Endothelial cell of umbilical vein (primary cell): ENCODE results near the gene THNSL1. TPM values are rescaled to one million over a fixed set of nuclear protein-coding genes. Genes with fewer than 3 reads are reported as not detected.

Source experiments
- BruUV-seq: library from RNA; stranded (reverse); fragments of 400-500 nt; replicated peaks from 2 replicates; lab custom pipeline; 2021; lab: Mats Ljungman, UMichigan
- CTCF ChIA-PET: fragments of 300-600, 350-600 bp; sonication (Branson Sonifier 250); formaldehyde crosslinking; loops from one replicate; lab custom pipeline; 2021; ENCODE audit warnings: antibody characterized with exemption, inconsistent platforms; lab: Charles Lee
- POLR2A ChIA-PET: fragments of 300-600, 350-600 bp; sonication (Branson Sonifier 250); formaldehyde crosslinking; loops from one replicate; lab custom pipeline; 2021; ENCODE audit warnings: antibody characterized with exemption, inconsistent platforms; lab: Charles Lee
- DNase-seq: peaks from one replicate; pipeline ENCODE4 v3.0.0-alpha.2; 2011; ENCODE audit warnings: low read depth, low spot score
- FAIRE-seq: peaks from 2 replicates; lab custom pipeline; 2011; peaks lifted over from hg19 to GRCh38; lab: Jason Lieb, UNC
- H2AFZ ChIP-seq: 2 replicates; pipeline ENCODE4 v1.6.0; 2012; ENCODE audit warnings: low read depth, low read length, control low read depth, inconsistent platforms
- H3K27ac ChIP-seq: 2 replicates; pipeline ENCODE4 v1.5.1; 2011; ENCODE audit warnings: low read depth, mild to moderate bottlenecking, control low read depth, low read length, moderate library complexity; ENCODE audit not compliant: insufficient read depth
- H3K27me3 ChIP-seq, 2 experiments: 2 replicates each; pipeline versions ENCODE4 v1.6.0 to v1.6.1; 2011; ENCODE audit warnings: low read length in 2 of 2, mixed read lengths in 1 of 2; ENCODE audit not compliant: control insufficient read depth in 2 of 2, insufficient read depth in 2 of 2
- H3K36me3 ChIP-seq, 2 experiments: 2 replicates in 1 of 2; 3 replicates in 1 of 2; pipeline ENCODE4 v1.5.1; 2011; ENCODE audit warnings: low read length in 2 of 2, mild to moderate bottlenecking in 1 of 2, moderate library complexity in 1 of 2; ENCODE audit not compliant: control insufficient read depth in 2 of 2, insufficient read depth in 2 of 2; ENCODE audit errors: extremely low read depth in 1 of 2
- H3K4me1 ChIP-seq: 3 replicates; pipeline ENCODE4 v1.5.1; 2011; ENCODE audit warnings: mild to moderate bottlenecking, low read length; ENCODE audit not compliant: control insufficient read depth, insufficient read depth; ENCODE audit errors: extremely low read depth
- H3K4me2 ChIP-seq: 2 replicates; pipeline ENCODE4 v1.6.1; 2011; ENCODE audit warnings: low read length, control low read depth, mixed read lengths; ENCODE audit not compliant: insufficient read depth
- H3K4me3 ChIP-seq, 3 experiments: fragments of 200-600 bp in 1 of 3; sonication (generic), shearing (Covaris generic) in 1 of 3; replicated peaks in 1 of 3; 2 replicates each; pipeline ENCODE4 v1.5.1; 2011 to 2016; ENCODE audit warnings: control low read depth in 3 of 3, low read length in 3 of 3, mild to moderate bottlenecking in 2 of 3, inconsistent platforms in 1 of 3, low read depth in 1 of 3, moderate library complexity in 1 of 3; ENCODE audit not compliant: insufficient read depth in 1 of 3
- H3K79me2 ChIP-seq: 2 replicates; pipeline ENCODE4 v1.6.0; 2012; ENCODE audit warnings: low read length, inconsistent platforms; ENCODE audit not compliant: control insufficient read depth, insufficient read depth
- H3K9ac ChIP-seq: replicated peaks from 2 replicates; pipeline ENCODE3; 2011; ENCODE audit warnings: low read length, control low read depth; ENCODE audit not compliant: insufficient read depth; ENCODE audit errors: extremely low read depth
- H3K9me1 ChIP-seq: replicated peaks from 3 replicates; pipeline ENCODE4 v1.6.0; 2011; ENCODE audit warnings: mild to moderate bottlenecking, low read length; ENCODE audit not compliant: control insufficient read depth, insufficient read depth; ENCODE audit errors: extremely low read depth
- H3K9me3 ChIP-seq: replicated peaks from 2 replicates; pipeline ENCODE4 v1.5.1; 2012; ENCODE audit warnings: low read length, inconsistent platforms; ENCODE audit not compliant: control insufficient read depth, insufficient read depth
- H4K20me1 ChIP-seq: replicated peaks from 2 replicates; pipeline ENCODE3; 2011; ENCODE audit warnings: mild to moderate bottlenecking, low read length; ENCODE audit not compliant: control insufficient read depth, insufficient read depth; ENCODE audit errors: extremely low read depth
- CTCF ChIP-seq, 2 donors: IDR thresholded peaks; 1 replicate in 1 of 2; 2 replicates in 1 of 2; pipeline ENCODE4 v1.5.1; 2011; ENCODE audit warnings: low read length in 2 of 2, mild to moderate bottlenecking in 2 of 2, moderate library complexity in 2 of 2, control low read depth in 1 of 2, inconsistent platforms in 1 of 2, low read depth in 1 of 2; ENCODE audit not compliant: insufficient read depth in 1 of 2; ENCODE audit errors: extremely low read depth in 1 of 2
- FOS ChIP-seq: IDR thresholded peaks from 2 replicates; pipeline ENCODE4 v1.6.1; 2011; ENCODE audit warnings: mild to moderate bottlenecking, low read length, moderate library complexity, borderline replicate concordance; ENCODE audit not compliant: insufficient read depth
- GATA2 ChIP-seq: IDR thresholded peaks from 2 replicates; pipeline ENCODE4 v1.7.0; 2011; ENCODE audit warnings: low read depth, mild to moderate bottlenecking, moderate library complexity, mixed read lengths, low read length; ENCODE audit not compliant: insufficient read length, insufficient read depth
- JUN ChIP-seq: IDR thresholded peaks from 2 replicates; pipeline ENCODE4 v1.6.1; 2011; ENCODE audit warnings: borderline replicate concordance, low read depth; ENCODE audit not compliant: insufficient read length, insufficient read depth
- MAX ChIP-seq: IDR thresholded peaks from 2 replicates; pipeline ENCODE4 v1.6.1; 2011; ENCODE audit not compliant: insufficient read depth, insufficient read length
- POLR2A ChIP-seq: IDR thresholded peaks from 2 replicates; pipeline ENCODE4 v1.6.1; 2012; ENCODE audit warnings: low read depth, mild to moderate bottlenecking, control low read depth, low read length
- dilution Hi-C: fragments of 300-500 bp; cut with MboI; formaldehyde crosslinking; loops from one replicate; pipeline ENCODE4 v1.15.0; 2019; ENCODE audit warnings: low sequenced_read_pairs; ENCODE audit not compliant: extremely low pct_ligation_motif_present
- intact Hi-C: fragments of 100-400 bp; cut with micrococcal nuclease; formaldehyde crosslinking; loops from one replicate; pipeline ENCODE4 v1.10.0; 2022
- polyA plus RNA-seq, 4 experiments: library from polyadenylated mRNA; depleted of rRNA in 3 of 4; stranded (reverse) in 3 of 4; unstranded in 1 of 4; fragments of >200 nt; gene quantifications; 2 replicates each; pipeline versions ENCODE4 v1.2.1 to v1.2.3, GENCODE V29; 2011 to 2012; ENCODE audit warnings: missing spikeins in 1 of 4
- total RNA-seq: library from RNA; stranded (reverse); gene quantifications from 2 replicates; pipeline ENCODE4 v1.2.3, GENCODE V29; 2021

THNSL1 gene
- total and polyA plus RNA-seq, 2 donors (not counting 3 experiments of a cell fraction or from before 2014, with no cell fraction given) = 0.52 to 2.1 TPM

- peak overlapping the region; percentile 68 for H2AFZ ChIP-seq
- BruUV-seq = no TSS peak
- intact Hi-C loops = no loop called here
- H3K27ac ChIP-seq = no peak overlapping the region
- H4K20me1 ChIP-seq = no peaks in the 10 kb centered on the region
- no peak for TF ChIP-seq POLR2A
- TF ChIP-seq CTCF (IDR thresholded peaks at IDR 0.05; ENCODE audit: extremely low read depth in 1 of 2, insufficient read depth in 1 of 2, low read depth in 1 of 2, low read length in 2 of 2) = no peak
- TF ChIP-seq MAX = no peak
- no peak for TF ChIP-seq JUN
- no peak for TF ChIP-seq FOS
- no peak for TF ChIP-seq GATA2
- POLR2A ChIA-PET = no interaction called here
- H3K9ac ChIP-seq = no peak overlapping the region
- CTCF ChIA-PET = interaction anchor here (0.5 to 3.5 kb wide), 17 partner anchors 10 to 385 kb away, joined by 3 to 46 read pairs (median 5); partner anchors contain the start of gene ARHGAP21
- no peaks in the 10 kb centered on the region for H3K36me3 ChIP-seq
- H3K4me3 ChIP-seq = no peak overlapping the region
- H3K4me2 ChIP-seq = no peak overlapping the region
- dilution Hi-C loops = no loop called here
- DNase-seq (no peak), FAIRE-seq (no peak)
- H3K79me2 ChIP-seq = no peaks in the 10 kb centered on the region
- H3K9me1 ChIP-seq = no peaks in the 10 kb centered on the region
- H3K27me3 ChIP-seq = no peaks in the 10 kb centered on the region
- H3K4me1 ChIP-seq = peaks cover 5% of the 10 kb centered on the region
- H3K9me3 ChIP-seq = no peaks in the 10 kb centered on the region
Observed at GRCh38 chr10:24988831-24989640, 27.4 kb upstream of the THNSL1 start.
